Nephron progenitor cell (in vitro differentiated cells): ENCODE results near the gene ATP7B.
A peak's percentile ranks its signal among the peaks of the same experiment; 100 is the strongest.

ENCODE experiments used
- DNase-seq: peaks from one replicate; pipeline ENCODE4 v3.0.0; 2021
- H3K27ac Mint-ChIP-seq: 2 replicates; pipeline ENCODE4 v1.8.0; 2021; ENCODE audit warnings: mild to moderate bottlenecking, moderate library complexity, mixed read lengths
- H3K27me3 Mint-ChIP-seq: 2 replicates; pipeline ENCODE4 v1.8.0; 2021; ENCODE audit warnings: mild to moderate bottlenecking, low read depth, mixed read lengths; ENCODE audit not compliant: poor library complexity
- H3K36me3 Mint-ChIP-seq: 2 replicates; pipeline ENCODE4 v1.8.0; 2021; ENCODE audit warnings: low read depth, mixed read lengths
- H3K4me1 Mint-ChIP-seq: 2 replicates; pipeline ENCODE4 v1.8.0; 2021; ENCODE audit warnings: mixed read lengths
- H3K4me3 Mint-ChIP-seq: 2 replicates; pipeline ENCODE4 v1.8.0; 2021; ENCODE audit warnings: mild to moderate bottlenecking, moderate library complexity, mixed read lengths
- H3K9me3 Mint-ChIP-seq: 2 replicates; pipeline ENCODE4 v1.8.0; 2021; ENCODE audit warnings: mild to moderate bottlenecking, moderate library complexity, mixed read lengths
- TF ChIP-seq, protein P1 (sequence below): fragments of 200-600 bp; sonication (generic); IDR thresholded peaks from 2 replicates; pipeline ENCODE4 v1.5.0; 2021; ENCODE audit warnings: antibody characterized with exemption

The ATP7B gene

DNA sequence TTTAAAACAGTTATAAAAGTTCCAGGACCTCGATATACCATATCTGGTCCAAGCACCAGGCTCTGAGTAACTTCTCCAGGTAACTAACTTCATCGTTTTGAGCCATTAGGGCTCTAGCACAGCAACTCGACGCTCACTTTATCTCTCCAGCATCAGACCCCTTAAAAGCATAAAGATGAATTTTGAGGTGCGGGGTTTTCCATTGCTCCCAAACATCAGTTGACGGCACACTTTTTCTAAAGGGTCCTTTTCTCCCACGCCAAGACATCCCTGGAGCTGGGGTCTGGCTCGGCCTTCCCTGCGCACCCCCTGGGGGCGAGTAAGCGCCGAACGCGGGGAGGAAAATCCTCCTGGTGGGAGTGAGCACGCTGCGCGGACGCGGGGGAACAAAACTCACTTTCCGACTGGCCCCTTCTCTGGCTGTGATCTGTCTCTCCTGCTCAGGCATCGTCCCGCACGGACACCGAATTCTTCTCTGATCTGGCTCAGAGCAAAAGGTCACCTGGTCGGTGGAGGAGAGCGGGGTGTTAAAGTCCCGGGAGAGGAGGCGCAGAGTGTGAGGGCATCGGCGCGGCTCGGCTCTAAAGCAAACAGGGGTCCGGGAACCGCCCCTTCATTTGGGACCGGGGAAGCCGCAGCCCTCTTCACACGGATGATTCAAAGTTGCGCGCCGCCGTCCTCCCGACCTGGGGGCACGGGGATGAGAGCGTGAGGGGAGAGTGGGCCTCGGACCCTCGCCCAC lies at the start of gene ATP7B:
TSS of gene ATP7B (minus strand) at position 561 of the 742 bp plus-strand sequence. CDS start at position 448, 113 bp downstream.
- H3K9me3 Mint-ChIP-seq, result peaks cover 15% of the 10 kb centered on the region

DNA sequence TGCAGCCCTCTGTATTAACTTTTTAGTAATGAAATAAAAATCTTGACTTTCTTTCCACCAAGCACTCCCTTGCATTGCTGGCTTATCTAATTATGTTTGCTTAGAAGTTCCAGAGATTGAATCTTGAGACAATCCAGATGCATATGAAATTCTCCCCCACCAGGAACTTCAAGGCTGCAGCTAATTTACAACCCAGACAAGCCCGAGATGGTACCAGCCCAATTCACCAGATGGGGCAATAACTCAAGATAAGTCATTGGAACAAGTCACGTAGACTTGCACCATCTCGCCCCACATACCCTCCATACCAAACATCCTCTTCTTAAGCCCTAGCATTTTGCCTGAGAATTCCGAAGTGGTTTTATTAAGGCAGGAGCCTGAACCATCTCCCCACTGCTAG lies 42.2 kb upstream of the ATP7B start:
- H3K4me1 Mint-ChIP-seq, result no peaks in the 10 kb centered on the region
- no peak for DNase-seq
- H3K27ac Mint-ChIP-seq, result no peak overlapping the region
- peaks cover 9% of the 10 kb centered on the region for H3K36me3 Mint-ChIP-seq
- no peak overlapping the region for H3K4me3 Mint-ChIP-seq
- TF ChIP-seq, protein P1, sequence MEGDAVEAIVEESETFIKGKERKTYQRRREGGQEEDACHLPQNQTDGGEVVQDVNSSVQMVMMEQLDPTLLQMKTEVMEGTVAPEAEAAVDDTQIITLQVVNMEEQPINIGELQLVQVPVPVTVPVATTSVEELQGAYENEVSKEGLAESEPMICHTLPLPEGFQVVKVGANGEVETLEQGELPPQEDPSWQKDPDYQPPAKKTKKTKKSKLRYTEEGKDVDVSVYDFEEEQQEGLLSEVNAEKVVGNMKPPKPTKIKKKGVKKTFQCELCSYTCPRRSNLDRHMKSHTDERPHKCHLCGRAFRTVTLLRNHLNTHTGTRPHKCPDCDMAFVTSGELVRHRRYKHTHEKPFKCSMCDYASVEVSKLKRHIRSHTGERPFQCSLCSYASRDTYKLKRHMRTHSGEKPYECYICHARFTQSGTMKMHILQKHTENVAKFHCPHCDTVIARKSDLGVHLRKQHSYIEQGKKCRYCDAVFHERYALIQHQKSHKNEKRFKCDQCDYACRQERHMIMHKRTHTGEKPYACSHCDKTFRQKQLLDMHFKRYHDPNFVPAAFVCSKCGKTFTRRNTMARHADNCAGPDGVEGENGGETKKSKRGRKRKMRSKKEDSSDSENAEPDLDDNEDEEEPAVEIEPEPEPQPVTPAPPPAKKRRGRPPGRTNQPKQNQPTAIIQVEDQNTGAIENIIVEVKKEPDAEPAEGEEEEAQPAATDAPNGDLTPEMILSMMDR, result no peak
- peaks cover 35% of the 10 kb centered on the region for H3K9me3 Mint-ChIP-seq
- peaks cover 3% of the 10 kb centered on the region for H3K27me3 Mint-ChIP-seq

More for the DNA sequence above, at the start of gene ATP7B:
- peak within 1 kb of the TSS; percentile 99 for H3K4me3 Mint-ChIP-seq
- peak; percentile 64 for DNase-seq
- H3K27ac Mint-ChIP-seq, result peak within 1 kb of the TSS; percentile 99
- H3K27me3 Mint-ChIP-seq, result peaks cover 28% of the 10 kb centered on the region
- H3K36me3 Mint-ChIP-seq, result peaks cover 25% of the 10 kb centered on the region
- H3K4me1 Mint-ChIP-seq, result peaks cover 26% of the 10 kb centered on the region
- TF ChIP-seq, protein P1, result no peak

DNA sequence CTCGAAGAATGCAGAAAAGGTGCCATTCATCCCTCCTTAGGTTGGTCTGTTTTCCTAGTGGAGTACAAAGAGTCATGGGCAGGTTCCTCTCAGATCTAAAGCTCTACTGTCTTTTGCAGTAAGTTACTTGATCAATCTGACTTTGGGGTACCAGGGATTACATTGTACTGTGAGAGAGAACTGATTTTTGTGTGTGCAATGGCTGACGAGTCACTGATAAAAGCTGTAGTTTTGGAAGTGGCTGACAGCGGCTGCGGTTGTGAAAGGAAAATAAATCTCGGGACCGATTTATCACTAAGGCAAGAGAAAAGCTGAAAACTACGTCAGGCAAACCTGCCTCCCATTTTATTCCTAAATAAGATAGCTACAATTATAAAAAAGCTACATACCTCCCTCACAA lies 40.1 kb upstream of the ATP7B start:
- no peak for DNase-seq
- Mint-ChIP-seq H3K27me3 (peaks cover 3% of the 10 kb centered on the region), H3K27ac (peak overlapping the region; percentile 1), H3K9me3 (peaks cover 30% of the 10 kb centered on the region), H3K4me1 (no peaks in the 10 kb centered on the region), H3K36me3 (peaks cover 9% of the 10 kb centered on the region), H3K4me3 (no peak overlapping the region)
- TF ChIP-seq, protein P1, result no peak

DNA sequence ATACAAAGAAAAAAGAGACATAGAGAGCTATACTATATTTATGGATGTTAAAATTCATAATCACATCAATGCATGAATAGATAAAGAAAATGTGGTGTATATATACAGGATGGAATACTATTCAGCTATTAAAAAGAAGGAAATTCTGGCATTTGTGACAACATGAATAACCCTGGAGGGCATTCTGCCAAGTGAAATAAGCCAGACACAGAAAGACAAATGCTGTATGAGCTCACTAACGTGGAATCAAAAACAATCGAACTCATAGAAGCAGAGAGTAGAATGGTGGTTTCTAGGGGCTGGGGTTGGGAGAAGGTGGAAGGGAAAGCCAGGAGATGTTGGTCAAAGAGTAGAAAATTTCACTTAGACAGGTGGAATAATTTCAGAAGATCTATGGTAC lies 37.3 kb upstream of the ATP7B start:
- Mint-ChIP-seq H3K4me1 (no peaks in the 10 kb centered on the region), H3K27ac (no peak overlapping the region), H3K4me3 (no peak overlapping the region), H3K27me3 (no peaks in the 10 kb centered on the region), H3K36me3 (peaks cover 18% of the 10 kb centered on the region), H3K9me3 (peaks cover 24% of the 10 kb centered on the region)
- DNase-seq, result no peak
- TF ChIP-seq, protein P1, result no peak

DNA sequence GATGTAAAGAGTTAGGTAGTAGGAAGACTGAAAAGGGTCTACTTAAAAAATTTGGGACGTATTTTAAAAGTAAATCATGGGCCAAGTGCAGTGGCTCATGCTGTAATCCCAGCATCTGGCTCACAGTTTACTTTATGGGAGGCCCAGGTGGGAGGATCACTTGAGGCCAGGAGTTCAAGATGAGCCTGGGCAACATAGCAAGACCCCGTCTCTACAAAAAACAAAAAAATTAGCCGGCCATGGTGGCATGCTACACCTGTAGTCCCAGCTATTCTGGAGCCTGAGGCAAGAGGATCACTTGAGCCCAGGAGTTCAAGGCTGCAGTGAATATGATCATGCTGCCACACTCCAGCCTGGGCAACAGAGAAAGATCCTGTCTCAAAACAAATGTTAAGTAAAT lies 36.2 kb upstream of the ATP7B start:
- no peaks in the 10 kb centered on the region for H3K4me1 Mint-ChIP-seq
- no peaks in the 10 kb centered on the region for H3K27me3 Mint-ChIP-seq
- no peak for DNase-seq

More for the DNA sequence above, 36.2 kb upstream of the ATP7B start:
- TF ChIP-seq, protein P1, result no peak
- H3K36me3 Mint-ChIP-seq, result peaks cover 16% of the 10 kb centered on the region
- H3K9me3 Mint-ChIP-seq, result peaks cover 21% of the 10 kb centered on the region
- no peak overlapping the region for H3K27ac Mint-ChIP-seq
- no peak overlapping the region for H3K4me3 Mint-ChIP-seq
